NCI-H2227 (cell line): ENCODE results near the gene PRKAG1.
"Not testable (repeated sequence)": the region's sequence is repeated elsewhere in the genome, so short reads cannot be mapped to it uniquely, and the experiment has no call there.

Experiments used
- DNase-seq: peaks from one replicate; lab custom pipeline; 2025; ENCODE audit not compliant: unreplicated experiment; lab: John Stamatoyannopoulos, UW

Gene PRKAG1

GRCh38 chr12:49018261-49019119 is at the start of gene PRKAG1:
Gene PRKAG1 (minus strand): TSS chr12:49018776. CDS start chr12:49018740, 36 bp downstream.
- peak; percentile 95 for DNase-seq

- no peak for DNase-seq
Observed at GRCh38 chr12:49066120-49066519, 47.5 kb upstream of the PRKAG1 start.

- DNase-seq, result no peak
Observed at GRCh38 chr12:49064767-49065152, 46.2 kb upstream of the PRKAG1 start.

GRCh38 chr12:49061916-49062315 is 43.3 kb upstream of the PRKAG1 start:
- not testable (repeated sequence) for DNase-seq

GRCh38 chr12:49061157-49061650 is 42.6 kb upstream of the PRKAG1 start:
- DNase-seq, result no peak

GRCh38 chr12:49060237-49061156 is 41.9 kb upstream of the PRKAG1 start, which contains the start of gene KMT2D:
Gene KMT2D (minus strand): TSS chr12:49060794. CDS start chr12:49055324, 5,470 bp downstream.
- peak; percentile 92 for DNase-seq

GRCh38 chr12:49059299-49060171 is 41.0 kb upstream of the PRKAG1 start:
- DNase-seq, result no peak

GRCh38 chr12:49059045-49059298 is 40.4 kb upstream of the PRKAG1 start:
- no peak for DNase-seq

- DNase-seq, result no peak
Observed at GRCh38 chr12:49058366-49059044, 39.9 kb upstream of the PRKAG1 start.

- no peak for DNase-seq
Observed at GRCh38 chr12:49057888-49058287, 39.3 kb upstream of the PRKAG1 start.

- peak; percentile 33 for DNase-seq
Observed at GRCh38 chr12:49055978-49056754, 37.6 kb upstream of the PRKAG1 start.

GRCh38 chr12:49055092-49055491 is 36.5 kb upstream of the PRKAG1 start:
- DNase-seq, result no peak

- DNase-seq, result no peak
Observed at GRCh38 chr12:49054524-49054923, 35.9 kb upstream of the PRKAG1 start.

GRCh38 chr12:49054096-49054495 is 35.5 kb upstream of the PRKAG1 start:
- no peak for DNase-seq

GRCh38 chr12:49052451-49053208 is 34.1 kb upstream of the PRKAG1 start:
- DNase-seq, result no peak

GRCh38 chr12:49051777-49052438 is 33.3 kb upstream of the PRKAG1 start:
- no peak for DNase-seq

- DNase-seq, result no peak
Observed at GRCh38 chr12:49051373-49051764, 32.8 kb upstream of the PRKAG1 start.
